Panc1 (cell line): Measurements from ENCODE around the gene SLC35F1.

Experiments
- POLR2AphosphoS5 ChIP-seq: IDR thresholded peaks from 2 replicates; pipeline ENCODE4 v1.6.1; 2012; ENCODE audit warnings: mild to moderate bottlenecking, low read depth, low read length, moderate library complexity
- REST ChIP-seq, 2 experiments: IDR thresholded peaks; 2 replicates each; pipeline ENCODE4 v1.6.1; 2011 to 2012; ENCODE audit warnings: low read depth in 2 of 2, control low read depth in 1 of 2, low read length in 1 of 2, mild to moderate bottlenecking in 1 of 2, moderate library complexity in 1 of 2; ENCODE audit not compliant: insufficient read depth in 1 of 2
- SIN3A ChIP-seq: IDR thresholded peaks from 2 replicates; pipeline ENCODE4 v1.6.1; 2012; ENCODE audit warnings: low read depth, mild to moderate bottlenecking, low read length, moderate library complexity, borderline replicate concordance; ENCODE audit not compliant: insufficient read depth
- TCF7L2 ChIP-seq: IDR thresholded peaks from 2 replicates; pipeline ENCODE4 v1.6.1; 2011; ENCODE audit warnings: mild to moderate bottlenecking, low read depth, low read length, inconsistent platforms
- TF ChIP-seq, protein P1 (sequence below): fragments of 450-650 bp; IDR thresholded peaks from 2 replicates; pipeline ENCODE4 v1.5.1; 2017; ENCODE audit warnings: mild to moderate bottlenecking

DNA sequence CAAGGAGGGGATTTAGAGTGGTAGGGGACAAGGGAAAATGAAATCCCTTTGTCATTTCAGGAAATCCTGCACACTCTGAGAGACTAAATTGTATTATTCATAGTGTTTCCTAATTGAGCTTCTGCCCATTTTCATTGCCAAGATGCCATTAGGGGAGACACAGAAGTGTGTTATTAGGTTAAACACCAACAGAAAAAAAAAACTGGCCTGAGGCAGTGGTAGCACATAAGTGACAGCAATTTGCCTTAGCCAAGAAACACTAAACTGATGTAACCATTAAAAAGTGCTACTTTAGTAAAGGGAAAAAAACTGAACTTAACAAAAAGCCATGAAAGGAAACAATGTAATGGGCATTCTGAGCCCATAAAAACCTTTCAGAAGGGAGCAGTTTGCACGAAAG is 370.6 kb downstream of the SLC35F1 start:
- TF ChIP-seq, protein P1, sequence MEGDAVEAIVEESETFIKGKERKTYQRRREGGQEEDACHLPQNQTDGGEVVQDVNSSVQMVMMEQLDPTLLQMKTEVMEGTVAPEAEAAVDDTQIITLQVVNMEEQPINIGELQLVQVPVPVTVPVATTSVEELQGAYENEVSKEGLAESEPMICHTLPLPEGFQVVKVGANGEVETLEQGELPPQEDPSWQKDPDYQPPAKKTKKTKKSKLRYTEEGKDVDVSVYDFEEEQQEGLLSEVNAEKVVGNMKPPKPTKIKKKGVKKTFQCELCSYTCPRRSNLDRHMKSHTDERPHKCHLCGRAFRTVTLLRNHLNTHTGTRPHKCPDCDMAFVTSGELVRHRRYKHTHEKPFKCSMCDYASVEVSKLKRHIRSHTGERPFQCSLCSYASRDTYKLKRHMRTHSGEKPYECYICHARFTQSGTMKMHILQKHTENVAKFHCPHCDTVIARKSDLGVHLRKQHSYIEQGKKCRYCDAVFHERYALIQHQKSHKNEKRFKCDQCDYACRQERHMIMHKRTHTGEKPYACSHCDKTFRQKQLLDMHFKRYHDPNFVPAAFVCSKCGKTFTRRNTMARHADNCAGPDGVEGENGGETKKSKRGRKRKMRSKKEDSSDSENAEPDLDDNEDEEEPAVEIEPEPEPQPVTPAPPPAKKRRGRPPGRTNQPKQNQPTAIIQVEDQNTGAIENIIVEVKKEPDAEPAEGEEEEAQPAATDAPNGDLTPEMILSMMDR, result no peak
- TF ChIP-seq POLR2AphosphoS5, result no peak
- TF ChIP-seq TCF7L2, result no peak
- TF ChIP-seq SIN3A, result no peak
- TF ChIP-seq REST (IDR thresholded peaks at IDR 0.05; ENCODE audit: insufficient read depth in 1 of 2, low read depth in 2 of 2, low read length in 1 of 2), result no peak
